Spleen (tissue), 11 donors: ENCODE data around the gene TANGO6. TPM values are rescaled to one million over a fixed set of nuclear protein-coding genes. Genes with fewer than 3 reads are reported as not detected.

Experiments used
- DNase-seq: peaks from one replicate; pipeline ENCODE4 v3.0.0-alpha.2; 2020
- H3K27ac ChIP-seq, 8 donors: fragments of 200-600 bp; sonication (generic) in 7 of 8; 1 replicate in 4 of 8; 2 replicates in 4 of 8; pipeline versions ENCODE4 v1.5.0 to v1.8.0; 2016 to 2021; ENCODE audit warnings: inconsistent platforms in 4 of 8, mild to moderate bottlenecking in 4 of 8, moderate library complexity in 1 of 8
- H3K27me3 ChIP-seq, 7 donors: fragments of 200-600 bp; sonication (generic) in 6 of 7; replicated peaks in 1 of 7; 1 replicate in 4 of 7; 2 replicates in 3 of 7; pipeline versions ENCODE4 v1.5.0 to v1.8.0; 2016 to 2021; ENCODE audit warnings: inconsistent platforms in 3 of 7, mild to moderate bottlenecking in 1 of 7
- H3K36me3 ChIP-seq, 6 donors: fragments of 200-600 bp; sonication (generic) in 5 of 6; 1 replicate in 4 of 6; 2 replicates in 2 of 6; pipeline versions ENCODE4 v1.5.0 to v1.8.0; 2016 to 2021; ENCODE audit warnings: inconsistent platforms in 2 of 6
- H3K4me1 ChIP-seq, 6 donors: fragments of 200-600 bp; sonication (generic) in 5 of 6; 1 replicate in 3 of 6; 2 replicates in 3 of 6; pipeline versions ENCODE4 v1.5.0 to v1.8.0; 2016 to 2021; ENCODE audit warnings: inconsistent platforms in 3 of 6
- H3K4me3 ChIP-seq, 8 donors: fragments of 200-600 bp; sonication (generic) in 7 of 8; 1 replicate in 4 of 8; 2 replicates in 4 of 8; pipeline versions ENCODE4 v1.5.0 to v1.8.0; 2016 to 2021; ENCODE audit warnings: inconsistent platforms in 4 of 8, mild to moderate bottlenecking in 4 of 8, moderate library complexity in 2 of 8
- H3K9me3 ChIP-seq, 8 donors: fragments of 200-600 bp; sonication (generic) in 7 of 8; 1 replicate in 4 of 8; 2 replicates in 4 of 8; pipeline versions ENCODE4 v1.5.0 to v1.8.0; 2016 to 2021; ENCODE audit warnings: inconsistent platforms in 4 of 8
- CTCF ChIP-seq, 11 experiments: fragments of 200-600 bp in 7 of 11; fragments of 450-650 bp in 4 of 11; sonication (generic) in 4 of 11; IDR thresholded peaks in 8 of 11; conservative IDR thresholded peaks in 3 of 11; 1 replicate in 7 of 11; 2 replicates in 4 of 11; pipeline versions ENCODE4 v1.4.0 to v1.8.0; 2016 to 2021; ENCODE audit warnings: antibody characterized with exemption in 11 of 11, inconsistent platforms in 4 of 11, mild to moderate bottlenecking in 1 of 11
- POLR2A ChIP-seq, 3 donors: fragments of 450-650 bp; IDR thresholded peaks; one replicate each; pipeline ENCODE4 v1.5.1; 2017; ENCODE audit warnings: antibody characterized with exemption in 3 of 3, mild to moderate bottlenecking in 1 of 3
- POLR2AphosphoS5 ChIP-seq, 3 donors: sonication (generic); formaldehyde crosslinking; IDR thresholded peaks; one replicate each; pipeline ENCODE4 v1.5.1; 2017; ENCODE audit warnings: antibody characterized with exemption in 3 of 3
- WGBS, 5 donors: extraction: QIAGEN DNeasy Blood & Tissue Kit in 3 of 5; methylation state at CpG; one replicate each; pipeline versions ENCODE4 v1.1.5 to v1.1.7; 2013 to 2018; 5-methylcytosine and 5-hydroxymethylcytosine counted together
- intact Hi-C: fragments of 100-400 bp; cut with DNase I; formaldehyde crosslinking; loops from one replicate; pipeline ENCODE4 v1.15.0; 2023; ENCODE audit warnings: low total_unique reads
- polyA plus RNA-seq, 3 donors: library from polyadenylated mRNA; stranded (reverse); fragments of 200-250 nt; gene quantifications; one replicate each; pipeline ENCODE4 v1.2.1, GENCODE V29; 2013
- total RNA-seq, 7 donors: library from RNA; depleted of rRNA in 3 of 7; stranded (reverse); fragments of >200 nt in 3 of 7; fragmentation: NEBNext Ultra II Directional in 4 of 7; extraction: Animal tissue kit (Norgen Biotek cat#: 25700) in 4 of 7; gene quantifications; one replicate each; pipeline versions ENCODE4 v1.1.0 to v1.2.1, GENCODE V29; 2016 to 2021
- donor health status: healthy with polysubstance abuse.
- donor health status: DM: no; HTN: no; CAD: no; lungs with moderate emphysema.
- donor health status: DM: no; HTN: no; CAD: no.
- donor health status: Bipolar disorder and iron deficiency.
- donor health status: healthy.
- donor health status: DM: no; HTN: no; CAD: no.
- donor health status: DM: yes; HTN: yes; CAD: no.

Gene TANGO6
- total and polyA plus RNA-seq, 10 donors, result 1.9 to 35.2 (median 23.0) TPM

DNA sequence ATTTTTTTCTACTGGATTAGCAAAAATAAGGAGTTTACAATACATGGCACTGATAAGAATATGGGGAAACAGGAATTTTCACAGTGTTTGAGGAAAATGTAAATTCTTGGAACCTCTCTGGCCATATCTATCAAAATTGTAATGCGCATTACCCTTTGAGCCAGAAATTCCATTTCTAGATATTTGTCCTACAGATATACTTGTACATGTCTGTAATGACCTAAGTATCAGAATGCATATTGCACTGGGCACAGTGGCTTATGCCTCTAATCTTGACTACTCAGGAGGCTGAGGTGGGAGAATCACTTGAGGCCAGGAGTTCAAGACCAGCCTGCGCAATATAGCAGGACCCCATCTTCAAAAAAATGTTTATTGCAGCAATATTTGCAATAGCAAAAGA is 236.4 kb downstream of the TANGO6 start:
- Histone ChIP-seq H3K9me3 (no peaks in the 10 kb centered on the region), H3K27me3 (no peaks in the 10 kb centered on the region), H3K36me3 (peaks cover 0 to 22% (median 15%) of the 10 kb centered on the region in 6 donors), H3K4me1 (no peaks in the 10 kb centered on the region), H3K4me3 (no peak overlapping the region), H3K27ac (no peak overlapping the region)
- DNase-seq, result no peak
- no peak for TF ChIP-seq POLR2AphosphoS5 (IDR thresholded peaks at IDR 0.05)
- TF ChIP-seq CTCF (IDR thresholded peaks at IDR 0.05 in 8 of 11, conservative IDR thresholded peaks at IDR 0.05 in 3 of 11), result no peak
- no peak for TF ChIP-seq POLR2A (IDR thresholded peaks at IDR 0.05)
- 99 to 100% (median 100%) methylated on average over 2 of the region's 2 CpGs for WGBS, 5 donors
- intact Hi-C loops, result no loop called here

DNA sequence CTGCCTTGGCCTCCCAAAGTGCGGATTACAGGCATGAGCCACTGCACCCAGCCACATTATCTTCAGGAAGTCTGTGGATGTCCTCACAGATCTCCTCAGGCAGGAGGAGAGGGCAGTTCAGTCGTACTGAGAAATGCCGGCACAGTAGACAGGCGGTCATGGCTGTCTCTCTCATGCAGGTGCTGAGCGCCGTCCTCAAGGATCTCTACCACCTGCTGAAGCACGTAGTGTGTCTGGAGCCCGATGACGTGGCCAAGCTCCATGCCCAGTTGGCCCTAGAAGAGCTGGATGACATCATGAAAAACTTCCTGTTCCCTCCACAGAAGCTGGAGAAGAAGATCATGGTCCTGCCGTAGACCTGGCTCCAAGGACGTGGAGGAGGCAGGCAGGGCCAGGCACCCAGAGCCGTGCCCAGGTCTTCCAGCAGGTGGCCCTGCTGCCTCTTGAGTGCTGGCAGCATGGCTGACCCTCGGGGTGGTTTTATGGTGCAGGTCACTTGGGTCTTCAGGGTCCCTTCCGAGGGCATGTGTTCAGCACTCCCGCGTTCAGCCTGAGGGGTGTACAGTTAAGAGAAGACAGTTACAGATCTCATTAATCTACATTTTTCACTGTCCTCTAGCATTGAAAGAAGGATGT is 240.1 kb downstream of the TANGO6 start:
- Histone ChIP-seq H3K36me3 (peaks cover 0 to 37% (median 15%) of the 10 kb centered on the region in 6 donors), H3K9me3 (no peaks in the 10 kb centered on the region), H3K27me3 (no peaks in the 10 kb centered on the region), H3K4me1 (no peaks in the 10 kb centered on the region), H3K4me3 (no peak overlapping the region), H3K27ac (no peak overlapping the region)
- intact Hi-C loops, result no loop called here
- no peak for DNase-seq
- WGBS, 5 donors, result 91 to 96% (median 93%) methylated on average over 11 to 16 of the region's 16 CpGs
- peak in 1 of 3 donors; percentile 26 for TF ChIP-seq POLR2AphosphoS5 (IDR thresholded peaks at IDR 0.05)
- TF ChIP-seq POLR2A (IDR thresholded peaks at IDR 0.05), result no peak

- Histone ChIP-seq H3K27ac (no peak overlapping the region), H3K36me3 (peaks cover 0 to 37% (median 15%) of the 10 kb centered on the region in 6 donors), H3K4me3 (no peak overlapping the region), H3K27me3 (no peaks in the 10 kb centered on the region), H3K9me3 (no peaks in the 10 kb centered on the region), H3K4me1 (no peaks in the 10 kb centered on the region)
- intact Hi-C loops, result no loop called here
- WGBS, 5 donors, result 86 to 93% (median 91%) methylated on average over 2 of the region's 2 CpGs
- DNase-seq, result no peak
- TF ChIP-seq POLR2A (IDR thresholded peaks at IDR 0.05) (no peak), CTCF (IDR thresholded peaks at IDR 0.05 in 8 of 11, conservative IDR thresholded peaks at IDR 0.05 in 3 of 11) (no peak), POLR2AphosphoS5 (IDR thresholded peaks at IDR 0.05) (no peak)
These were observed 241.0 kb downstream of the TANGO6 start for GRCh38 chr16:69084289-69084688.

DNA sequence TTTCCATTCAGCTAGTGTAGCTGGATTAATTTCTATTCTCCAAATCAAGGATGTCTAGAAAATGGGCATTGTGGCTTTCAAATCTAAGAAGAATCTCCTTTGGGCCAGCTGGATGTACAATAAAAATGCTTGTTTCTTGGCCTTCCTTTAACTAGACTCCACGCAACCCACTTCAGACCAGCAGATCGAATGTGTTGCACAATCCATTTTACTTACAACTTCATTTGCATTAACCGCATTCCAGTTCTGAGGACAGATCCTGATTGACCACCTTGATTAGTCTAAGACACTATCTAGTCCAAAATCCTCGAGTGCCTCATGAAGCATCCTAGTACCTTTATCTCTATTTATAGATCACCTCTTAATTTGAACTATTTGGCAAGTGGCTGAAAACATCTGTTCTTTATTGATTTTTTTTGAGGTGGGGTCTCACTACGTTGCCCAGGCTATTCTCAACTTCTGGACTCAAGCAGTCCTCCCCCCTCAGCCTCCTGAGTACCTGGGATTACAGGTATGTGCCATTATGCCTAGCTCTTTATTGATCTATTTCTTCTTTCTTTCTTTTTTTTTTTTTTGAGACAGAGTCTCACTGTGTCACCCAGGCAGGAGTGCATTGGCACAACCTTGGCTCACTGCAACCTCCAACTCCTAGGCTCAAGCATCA is 241.8 kb downstream of the TANGO6 start:
- no peak overlapping the region for H3K27ac ChIP-seq
- H3K27me3 ChIP-seq, result no peaks in the 10 kb centered on the region
- no peak for DNase-seq
- peaks cover 0 to 37% (median 15%) of the 10 kb centered on the region in 6 donors for H3K36me3 ChIP-seq
- TF ChIP-seq POLR2AphosphoS5 (IDR thresholded peaks at IDR 0.05) (no peak), POLR2A (IDR thresholded peaks at IDR 0.05) (no peak), CTCF (IDR thresholded peaks at IDR 0.05 in 8 of 11, conservative IDR thresholded peaks at IDR 0.05 in 3 of 11) (no peak)
- H3K9me3 ChIP-seq, result no peaks in the 10 kb centered on the region
- WGBS, 5 donors, result 75 to 83% (median 82%) methylated on average over 5 of the region's 5 CpGs
- intact Hi-C loops, result no loop called here
- no peaks in the 10 kb centered on the region for H3K4me1 ChIP-seq
- no peak overlapping the region for H3K4me3 ChIP-seq
